ENCODE data around the gene CSTA.

DNA sequence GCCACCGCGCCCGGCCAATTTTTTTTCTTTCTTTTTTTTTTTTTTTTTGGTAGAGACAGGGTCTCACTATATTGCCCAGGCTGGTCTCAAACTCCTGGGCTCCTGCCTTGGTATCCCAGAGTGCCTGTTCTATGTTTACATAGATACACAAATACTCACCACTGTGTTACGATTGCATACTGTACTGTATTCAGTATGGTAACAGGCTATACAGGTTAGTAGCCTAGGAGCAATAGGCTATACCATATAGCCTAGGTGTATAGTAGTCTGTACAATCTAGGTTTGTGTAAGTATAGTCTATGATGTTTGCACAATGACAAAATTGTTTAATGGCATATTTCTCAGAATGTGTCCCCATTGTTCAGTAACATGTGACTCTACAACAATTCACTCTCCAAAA is 26.6 kb downstream of the CSTA start:
- TF ChIP-seq POLR2A (IDR thresholded peaks at IDR 0.05) = no peak
- TF ChIP-seq, protein P1, sequence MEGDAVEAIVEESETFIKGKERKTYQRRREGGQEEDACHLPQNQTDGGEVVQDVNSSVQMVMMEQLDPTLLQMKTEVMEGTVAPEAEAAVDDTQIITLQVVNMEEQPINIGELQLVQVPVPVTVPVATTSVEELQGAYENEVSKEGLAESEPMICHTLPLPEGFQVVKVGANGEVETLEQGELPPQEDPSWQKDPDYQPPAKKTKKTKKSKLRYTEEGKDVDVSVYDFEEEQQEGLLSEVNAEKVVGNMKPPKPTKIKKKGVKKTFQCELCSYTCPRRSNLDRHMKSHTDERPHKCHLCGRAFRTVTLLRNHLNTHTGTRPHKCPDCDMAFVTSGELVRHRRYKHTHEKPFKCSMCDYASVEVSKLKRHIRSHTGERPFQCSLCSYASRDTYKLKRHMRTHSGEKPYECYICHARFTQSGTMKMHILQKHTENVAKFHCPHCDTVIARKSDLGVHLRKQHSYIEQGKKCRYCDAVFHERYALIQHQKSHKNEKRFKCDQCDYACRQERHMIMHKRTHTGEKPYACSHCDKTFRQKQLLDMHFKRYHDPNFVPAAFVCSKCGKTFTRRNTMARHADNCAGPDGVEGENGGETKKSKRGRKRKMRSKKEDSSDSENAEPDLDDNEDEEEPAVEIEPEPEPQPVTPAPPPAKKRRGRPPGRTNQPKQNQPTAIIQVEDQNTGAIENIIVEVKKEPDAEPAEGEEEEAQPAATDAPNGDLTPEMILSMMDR (IDR thresholded peaks at IDR 0.05) = no peak
